OCI-LY3 (cell line): ENCODE measurements around the gene SREBF1.

Source experiments
- H2AFZ ChIP-seq: fragments of 200-600, 300-600 bp; shearing (Covaris generic); 2 replicates; pipeline ENCODE4 v1.6.0; 2014; ENCODE audit warnings: antibody characterized with exemption, low read depth, low read length
- H3K27ac ChIP-seq: fragments of 200-600, 300-600 bp; sonication (generic); 2 replicates; pipeline ENCODE4 v1.5.1; 2014; ENCODE audit warnings: mild to moderate bottlenecking, low read length, moderate library complexity, mixed read lengths
- H3K27me3 ChIP-seq: fragments of 200-600, 300-600 bp; sonication (generic); 2 replicates; pipeline ENCODE4 v1.6.1; 2014; ENCODE audit warnings: low read depth, low read length, mixed read lengths
- H3K36me3 ChIP-seq: fragments of 200-600, 300-600 bp; sonication (generic); replicated peaks from 2 replicates; pipeline ENCODE3; 2014; ENCODE audit warnings: low read depth, low read length, mixed read lengths
- H3K4me1 ChIP-seq: fragments of 300-600, 200-600 bp; sonication (generic); 2 replicates; pipeline ENCODE4 v1.6.1; 2014; ENCODE audit warnings: low read length, mixed read lengths
- H3K4me2 ChIP-seq: fragments of 200-600, 300-600 bp; sonication (generic); 2 replicates; pipeline ENCODE4 v1.6.1; 2014; ENCODE audit warnings: low read length, mixed read lengths
- H3K4me3 ChIP-seq: fragments of 300-600, 200-600 bp; sonication (generic); 2 replicates; pipeline ENCODE4 v1.5.1; 2014; ENCODE audit warnings: antibody characterized with exemption, mild to moderate bottlenecking, low read length, moderate library complexity
- H3K79me2 ChIP-seq: fragments of 300-600, 200-600 bp; shearing (Covaris generic); 2 replicates; pipeline ENCODE4 v1.6.1; 2014; ENCODE audit warnings: mild to moderate bottlenecking, low read length, mixed read lengths
- H3K9ac ChIP-seq: fragments of 300-600, 200-600 bp; shearing (Covaris generic); 2 replicates; pipeline ENCODE4 v1.6.0; 2014; ENCODE audit warnings: mild to moderate bottlenecking, low read length, moderate library complexity
- H3K9me3 ChIP-seq: fragments of 200-600, 300-600 bp; shearing (Covaris generic); 2 replicates; pipeline ENCODE4 v1.6.1; 2014; ENCODE audit warnings: low read length, mixed read lengths; ENCODE audit not compliant: insufficient read depth
- H4K20me1 ChIP-seq: fragments of 200-600, 300-600 bp; sonication (generic); 2 replicates; pipeline ENCODE4 v1.6.1; 2016; ENCODE audit warnings: low read length, mixed read lengths; ENCODE audit not compliant: insufficient read depth
- CTCF ChIP-seq: fragments of 200-600, 300-600 bp; sonication (generic); IDR thresholded peaks from 2 replicates; pipeline ENCODE4 v1.5.1; 2014; ENCODE audit warnings: antibody characterized with exemption, low read length, low read depth
- EZH2phosphoT487 ChIP-seq: fragments of 200-600 bp; shearing (Covaris generic); IDR thresholded peaks from 2 replicates; pipeline ENCODE4 v1.6.1; 2018; ENCODE audit warnings: antibody characterized with exemption, mixed run types, low read depth

The SREBF1 gene

GRCh38 chr17:17766077-17766743 is 70.6 kb downstream of the SREBF1 start:
- no peak for TF ChIP-seq EZH2phosphoT487
- TF ChIP-seq CTCF: no peak
- no peaks in the 10 kb centered on the region for H3K9me3 ChIP-seq
- no peaks in the 10 kb centered on the region for H3K27me3 ChIP-seq
- no peaks in the 10 kb centered on the region for H3K79me2 ChIP-seq
- no peak overlapping the region for H2AFZ ChIP-seq
- no peak overlapping the region for H3K27ac ChIP-seq
- H4K20me1 ChIP-seq: no peaks in the 10 kb centered on the region
- H3K9ac ChIP-seq: no peak overlapping the region
- H3K4me3 ChIP-seq: no peak overlapping the region
- peaks cover 14% of the 10 kb centered on the region for H3K4me1 ChIP-seq
- H3K36me3 ChIP-seq: no peaks in the 10 kb centered on the region
- H3K4me2 ChIP-seq: no peak overlapping the region

GRCh38 chr17:17765359-17766076 is 71.3 kb downstream of the SREBF1 start:
- Histone ChIP-seq H3K36me3 (no peaks in the 10 kb centered on the region), H3K79me2 (no peaks in the 10 kb centered on the region), H3K27me3 (no peaks in the 10 kb centered on the region), H3K27ac (no peak overlapping the region), H3K4me2 (no peak overlapping the region), H2AFZ (no peak overlapping the region), H3K4me1 (peaks cover 14% of the 10 kb centered on the region), H3K4me3 (no peak overlapping the region), H4K20me1 (no peaks in the 10 kb centered on the region), H3K9me3 (no peaks in the 10 kb centered on the region), H3K9ac (no peak overlapping the region)
- no peak for TF ChIP-seq EZH2phosphoT487
- no peak for TF ChIP-seq CTCF

GRCh38 chr17:17763734-17764133 is 73.1 kb downstream of the SREBF1 start:
- TF ChIP-seq EZH2phosphoT487: no peak
- no peak for TF ChIP-seq CTCF
- Histone ChIP-seq H3K4me3 (no peak overlapping the region), H3K9me3 (no peaks in the 10 kb centered on the region), H3K9ac (no peak overlapping the region), H3K79me2 (no peaks in the 10 kb centered on the region), H4K20me1 (no peaks in the 10 kb centered on the region), H2AFZ (no peak overlapping the region), H3K36me3 (no peaks in the 10 kb centered on the region), H3K27ac (no peak overlapping the region), H3K4me1 (peaks cover 14% of the 10 kb centered on the region), H3K4me2 (no peak overlapping the region), H3K27me3 (no peaks in the 10 kb centered on the region)

- no peak overlapping the region for H3K27ac ChIP-seq
- H3K4me2 ChIP-seq: no peak overlapping the region
- no peaks in the 10 kb centered on the region for H4K20me1 ChIP-seq
- no peaks in the 10 kb centered on the region for H3K27me3 ChIP-seq
- no peaks in the 10 kb centered on the region for H3K9me3 ChIP-seq
- no peak overlapping the region for H3K9ac ChIP-seq
- H3K79me2 ChIP-seq: no peaks in the 10 kb centered on the region
- no peak overlapping the region for H2AFZ ChIP-seq
- H3K4me3 ChIP-seq: no peak overlapping the region
- TF ChIP-seq EZH2phosphoT487 (no peak), CTCF (no peak)
- H3K4me1 ChIP-seq: peaks cover 14% of the 10 kb centered on the region
- H3K36me3 ChIP-seq: no peaks in the 10 kb centered on the region
Observed at GRCh38 chr17:17763136-17763535, 73.7 kb downstream of the SREBF1 start.
